Karpas-422 (cell line): ENCODE results near the gene RAI1. TPM values are rescaled to one million over a fixed set of nuclear protein-coding genes. Genes with fewer than 3 reads are reported as not detected.

Source experiments
- DNase-seq: peaks from one replicate; pipeline ENCODE4 v3.0.0-alpha.2; 2015
- H2AFZ ChIP-seq: fragments of 200-600 bp; sonication (generic); 2 replicates; pipeline ENCODE4 v1.6.1; 2014; ENCODE audit warnings: antibody characterized with exemption, low read length, mixed read lengths
- H3K27ac ChIP-seq: fragments of 200-600 bp; sonication (generic); 2 replicates; pipeline ENCODE4 v1.5.1; 2014; ENCODE audit warnings: mild to moderate bottlenecking, low read length, moderate library complexity
- H3K27me3 ChIP-seq: fragments of 200-600 bp; sonication (generic); 2 replicates; pipeline ENCODE4 v1.6.1; 2014; ENCODE audit warnings: low read length, mixed read lengths
- H3K36me3 ChIP-seq: fragments of 200-600 bp; sonication (generic); 2 replicates; pipeline ENCODE4 v1.6.1; 2014; ENCODE audit warnings: low read length, mixed read lengths; ENCODE audit not compliant: insufficient read depth
- H3K4me1 ChIP-seq: fragments of 200-600 bp; sonication (generic); 2 replicates; pipeline ENCODE4 v1.6.1; 2014; ENCODE audit warnings: mild to moderate bottlenecking, low read length, mixed read lengths
- H3K4me2 ChIP-seq: fragments of 200-600 bp; sonication (generic); 2 replicates; pipeline ENCODE4 v1.6.1; 2014; ENCODE audit warnings: low read length, low read depth, mild to moderate bottlenecking; ENCODE audit not compliant: poor library complexity, severe bottlenecking
- H3K4me3 ChIP-seq: fragments of 200-600 bp; sonication (generic); 2 replicates; pipeline ENCODE4 v1.5.1; 2014; ENCODE audit warnings: mild to moderate bottlenecking, antibody characterized with exemption, low read length, mixed read lengths
- H3K79me2 ChIP-seq: fragments of 200-600 bp; sonication (generic); 2 replicates; pipeline ENCODE4 v1.6.1; 2014; ENCODE audit warnings: mild to moderate bottlenecking, low read length, mixed read lengths
- H3K9ac ChIP-seq: fragments of 200-600 bp; sonication (generic); 2 replicates; pipeline ENCODE4 v1.6.0; 2014; ENCODE audit warnings: low read length
- H3K9me2 ChIP-seq: fragments of 200-600 bp; sonication (generic), shearing (Covaris generic); replicated peaks from 2 replicates; pipeline ENCODE4 v1.6.0; 2014; ENCODE audit warnings: mild to moderate bottlenecking, low read length, moderate library complexity; ENCODE audit not compliant: insufficient read depth
- H3K9me3 ChIP-seq: fragments of 300-700, 200-600 bp; sonication (generic); 2 replicates; pipeline ENCODE4 v1.6.1; 2014; ENCODE audit warnings: low read length, mixed read lengths
- H4K20me1 ChIP-seq: fragments of 200-600 bp; sonication (generic); 2 replicates; pipeline ENCODE4 v1.6.1; 2014; ENCODE audit warnings: mild to moderate bottlenecking, antibody characterized with exemption, low read length, low read depth; ENCODE audit not compliant: insufficient read depth
- total RNA-seq: library from RNA; depleted of rRNA; stranded (reverse); fragments of >200 nt; shearing (Covaris generic); gene quantifications from 2 replicates; pipeline ENCODE4 v1.2.3, GENCODE V29; 2014; ENCODE audit warnings: low replicate concordance

Gene RAI1
- total RNA-seq, 1 experiment from 2014 or later = 18.2 TPM

- H3K4me2 ChIP-seq = peak overlapping the region; percentile 65
- H3K4me1 ChIP-seq = peaks cover 85% of the 10 kb centered on the region
- H3K27ac ChIP-seq = peak overlapping the region; percentile 99
- H3K36me3 ChIP-seq = no peaks in the 10 kb centered on the region
- peaks cover 47% of the 10 kb centered on the region for H3K79me2 ChIP-seq
- peak; percentile 76 for DNase-seq
- H4K20me1 ChIP-seq = no peaks in the 10 kb centered on the region
- H3K27me3 ChIP-seq = no peaks in the 10 kb centered on the region
- no peak overlapping the region for H2AFZ ChIP-seq
- H3K4me3 ChIP-seq = no peak overlapping the region
- no peaks in the 10 kb centered on the region for H3K9me3 ChIP-seq
- H3K9ac ChIP-seq = peak overlapping the region; percentile 65; the same call in 1 of the 2 replicates
- no peaks in the 10 kb centered on the region for H3K9me2 ChIP-seq
These were observed 69.6 kb downstream of the RAI1 start for GRCh38 chr17:17750881-17751280.

GRCh38 chr17:17751489-17752088 lies 70.3 kb downstream of the RAI1 start:
- Histone ChIP-seq H3K4me3 (peak overlapping the region; percentile 60), H3K27me3 (no peaks in the 10 kb centered on the region), H3K4me1 (peaks cover 93% of the 10 kb centered on the region), H2AFZ (no peak overlapping the region), H3K4me2 (peak overlapping the region; percentile 65), H3K9ac (peak overlapping the region; percentile 65), H3K79me2 (peaks cover 50% of the 10 kb centered on the region), H3K9me2 (no peaks in the 10 kb centered on the region), H4K20me1 (no peaks in the 10 kb centered on the region), H3K9me3 (no peaks in the 10 kb centered on the region), H3K36me3 (no peaks in the 10 kb centered on the region), H3K27ac (peak overlapping the region; percentile 99)
- DNase-seq = no peak

- H3K9me3 ChIP-seq = no peaks in the 10 kb centered on the region
- peak; percentile 98 for DNase-seq
- H3K9ac ChIP-seq = peak overlapping the region; percentile 89
- H3K36me3 ChIP-seq = no peaks in the 10 kb centered on the region
- H3K4me3 ChIP-seq = peak overlapping the region; percentile 89
- peak overlapping the region; percentile 93 for H3K4me2 ChIP-seq
- H3K27ac ChIP-seq = peak overlapping the region; percentile 99
- H2AFZ ChIP-seq = no peak overlapping the region
- peaks cover 94% of the 10 kb centered on the region for H3K4me1 ChIP-seq
- H3K9me2 ChIP-seq = no peaks in the 10 kb centered on the region
- no peaks in the 10 kb centered on the region for H3K27me3 ChIP-seq
- H3K79me2 ChIP-seq = peaks cover 57% of the 10 kb centered on the region
- no peaks in the 10 kb centered on the region for H4K20me1 ChIP-seq
These were observed 71.0 kb downstream of the RAI1 start for GRCh38 chr17:17752089-17752820.

GRCh38 chr17:17752821-17753321 lies 71.6 kb downstream of the RAI1 start:
- Histone ChIP-seq H3K27me3 (no peaks in the 10 kb centered on the region), H3K9me2 (no peaks in the 10 kb centered on the region), H2AFZ (no peak overlapping the region), H3K9me3 (no peaks in the 10 kb centered on the region), H3K27ac (peak overlapping the region; percentile 88), H3K36me3 (no peaks in the 10 kb centered on the region), H3K4me3 (peak overlapping the region; percentile 89), H3K9ac (peak overlapping the region; percentile 89), H3K4me2 (peak overlapping the region; percentile 93), H3K4me1 (peaks cover 94% of the 10 kb centered on the region), H3K79me2 (peaks cover 59% of the 10 kb centered on the region), H4K20me1 (no peaks in the 10 kb centered on the region)
- DNase-seq = no peak

- Histone ChIP-seq H3K27me3 (no peaks in the 10 kb centered on the region), H3K9me2 (no peaks in the 10 kb centered on the region), H2AFZ (no peak overlapping the region), H3K9ac (peak overlapping the region; percentile 40; the same call in 1 of the 2 replicates), H3K4me2 (no peak overlapping the region), H3K4me1 (peaks cover 82% of the 10 kb centered on the region), H4K20me1 (no peaks in the 10 kb centered on the region), H3K36me3 (no peaks in the 10 kb centered on the region), H3K4me3 (no peak overlapping the region), H3K27ac (peak overlapping the region; percentile 58), H3K9me3 (no peaks in the 10 kb centered on the region), H3K79me2 (peaks cover 74% of the 10 kb centered on the region)
- no peak for DNase-seq
These were observed 73.7 kb downstream of the RAI1 start for GRCh38 chr17:17754719-17755686.

GRCh38 chr17:17755715-17756114 lies 74.5 kb downstream of the RAI1 start:
- Histone ChIP-seq H3K79me2 (peaks cover 80% of the 10 kb centered on the region), H2AFZ (no peak overlapping the region), H3K4me3 (no peak overlapping the region), H3K27ac (peak overlapping the region; percentile 58), H4K20me1 (no peaks in the 10 kb centered on the region), H3K4me2 (no peak overlapping the region), H3K9ac (peak overlapping the region; percentile 40; the same call in 1 of the 2 replicates), H3K4me1 (peaks cover 75% of the 10 kb centered on the region), H3K36me3 (no peaks in the 10 kb centered on the region), H3K27me3 (no peaks in the 10 kb centered on the region), H3K9me3 (no peaks in the 10 kb centered on the region), H3K9me2 (no peaks in the 10 kb centered on the region)
- DNase-seq = no peak

- peak overlapping the region; percentile 85 for H3K27ac ChIP-seq
These were observed 76.1 kb downstream of the RAI1 start for GRCh38 chr17:17757391-17757791.

More at GRCh38 chr17:17757391-17757791, 76.1 kb downstream of the RAI1 start:
- no peaks in the 10 kb centered on the region for H3K9me2 ChIP-seq
- peaks cover 94% of the 10 kb centered on the region for H3K79me2 ChIP-seq
- peak overlapping the region; percentile 42 for H3K4me2 ChIP-seq
- peak overlapping the region; percentile 71 for H3K9ac ChIP-seq
- no peaks in the 10 kb centered on the region for H4K20me1 ChIP-seq
- DNase-seq = peak; percentile 75
- H3K27me3 ChIP-seq = no peaks in the 10 kb centered on the region
- peaks cover 61% of the 10 kb centered on the region for H3K4me1 ChIP-seq
- H3K9me3 ChIP-seq = no peaks in the 10 kb centered on the region
- no peaks in the 10 kb centered on the region for H3K36me3 ChIP-seq
- no peak overlapping the region for H2AFZ ChIP-seq
- H3K4me3 ChIP-seq = peak overlapping the region; percentile 35; the same call in 1 of the 2 replicates
